GM13977 (cell line): ENCODE measurements around the gene DLGAP5.

Source experiments
- DNase-seq: peaks from one replicate; pipeline ENCODE4 v3.0.0; 2012; ENCODE audit warnings: low spot score
- in situ Hi-C: fragments of 300-500 bp; cut with MboI; formaldehyde crosslinking; loops from one replicate; pipeline ENCODE4 v1.12.0; 2022; ENCODE audit warnings: low sequenced_read_pairs, low pct_unique_long_range_greater_than_20kb, mixed read lengths, inconsistent platforms; ENCODE audit not compliant: unreplicated experiment
- TF ChIP-seq, protein P1 (sequence below): IDR thresholded peaks from 2 replicates; pipeline ENCODE4 v1.5.1; 2012; ENCODE audit warnings: mild to moderate bottlenecking, control low read depth; ENCODE audit not compliant: insufficient read depth; ENCODE audit errors: extremely low read depth, missing control alignments

DLGAP5 gene

DNA sequence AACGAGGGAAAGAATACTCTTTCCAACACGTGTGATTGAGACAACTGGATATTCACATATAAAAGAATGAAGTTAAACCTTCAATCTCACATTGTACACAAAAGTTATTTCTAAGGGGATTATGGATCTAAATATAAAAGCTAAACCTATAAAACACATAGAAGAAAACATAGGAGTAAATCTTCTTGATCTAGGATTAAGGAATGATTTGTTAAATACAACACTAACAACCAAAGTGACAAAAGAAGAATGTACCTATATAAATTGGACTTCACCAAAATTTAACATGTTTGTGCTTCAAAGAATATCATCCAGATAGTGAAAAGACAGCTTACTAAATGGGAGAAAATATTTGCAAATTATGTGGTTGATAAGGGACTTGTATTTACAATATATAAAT is 36.9 kb upstream of the DLGAP5 start:
- in situ Hi-C loops, result no loop called here
- TF ChIP-seq, protein P1, sequence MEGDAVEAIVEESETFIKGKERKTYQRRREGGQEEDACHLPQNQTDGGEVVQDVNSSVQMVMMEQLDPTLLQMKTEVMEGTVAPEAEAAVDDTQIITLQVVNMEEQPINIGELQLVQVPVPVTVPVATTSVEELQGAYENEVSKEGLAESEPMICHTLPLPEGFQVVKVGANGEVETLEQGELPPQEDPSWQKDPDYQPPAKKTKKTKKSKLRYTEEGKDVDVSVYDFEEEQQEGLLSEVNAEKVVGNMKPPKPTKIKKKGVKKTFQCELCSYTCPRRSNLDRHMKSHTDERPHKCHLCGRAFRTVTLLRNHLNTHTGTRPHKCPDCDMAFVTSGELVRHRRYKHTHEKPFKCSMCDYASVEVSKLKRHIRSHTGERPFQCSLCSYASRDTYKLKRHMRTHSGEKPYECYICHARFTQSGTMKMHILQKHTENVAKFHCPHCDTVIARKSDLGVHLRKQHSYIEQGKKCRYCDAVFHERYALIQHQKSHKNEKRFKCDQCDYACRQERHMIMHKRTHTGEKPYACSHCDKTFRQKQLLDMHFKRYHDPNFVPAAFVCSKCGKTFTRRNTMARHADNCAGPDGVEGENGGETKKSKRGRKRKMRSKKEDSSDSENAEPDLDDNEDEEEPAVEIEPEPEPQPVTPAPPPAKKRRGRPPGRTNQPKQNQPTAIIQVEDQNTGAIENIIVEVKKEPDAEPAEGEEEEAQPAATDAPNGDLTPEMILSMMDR, result no peak
- no peak for DNase-seq

DNA sequence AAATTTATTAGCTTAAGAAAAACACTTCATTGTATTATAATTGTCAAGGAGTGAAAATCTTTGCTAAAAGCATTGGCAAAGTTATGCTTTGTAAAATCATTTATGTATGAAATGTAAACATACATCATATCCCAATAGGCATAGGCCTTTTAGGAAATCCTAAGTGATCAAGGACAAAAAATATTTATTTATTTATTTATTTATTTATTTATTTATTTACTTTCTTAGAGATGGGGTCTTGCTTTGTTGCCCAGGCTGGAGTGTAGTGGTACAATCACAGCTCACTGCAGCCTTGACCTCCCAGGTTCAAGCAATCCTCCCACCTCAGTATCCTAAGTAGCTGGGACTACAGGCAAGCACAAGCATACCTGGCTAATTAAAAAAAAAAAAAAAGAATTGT is 32.0 kb upstream of the DLGAP5 start:
- in situ Hi-C loops, result no loop called here
- DNase-seq, result no peak
- TF ChIP-seq, protein P1, result no peak

DNA sequence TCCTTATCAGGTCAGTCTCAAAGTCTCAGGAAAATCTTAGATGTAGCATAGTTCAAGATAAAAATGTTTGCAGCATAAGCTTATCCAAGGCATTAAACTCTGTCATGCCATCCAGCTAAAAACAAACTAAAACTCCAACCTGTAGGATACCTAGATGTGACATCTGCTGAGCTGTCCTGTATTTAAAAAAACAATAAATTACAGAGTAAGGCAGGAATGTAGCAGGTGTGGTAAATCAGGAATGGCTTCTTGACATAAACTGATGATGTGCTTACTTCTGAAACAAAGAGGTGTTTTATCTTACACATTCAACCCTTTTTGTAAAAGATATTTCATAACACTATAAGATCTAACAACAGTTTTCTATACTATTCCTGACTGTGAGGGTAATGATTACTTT is 30.6 kb upstream of the DLGAP5 start:
- TF ChIP-seq, protein P1, result no peak

DNA sequence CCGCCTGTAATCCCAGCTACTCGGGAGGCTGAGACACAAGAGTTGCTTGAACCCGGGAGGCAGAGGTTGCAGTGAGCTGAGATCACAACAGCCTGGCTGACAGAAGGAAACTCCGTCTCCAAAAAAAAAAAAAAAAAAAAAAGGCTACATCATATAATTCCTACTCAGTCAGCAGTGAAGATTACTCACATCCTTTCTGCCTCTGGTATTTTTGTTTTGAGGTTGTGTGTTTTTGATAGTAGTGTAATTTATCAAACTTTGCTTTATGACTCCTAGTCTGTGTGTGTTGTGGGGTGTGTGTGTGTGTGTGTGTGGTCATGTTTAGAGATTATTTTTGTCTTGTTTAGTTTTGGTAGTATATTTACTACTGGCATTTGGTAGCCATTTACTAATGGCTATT is 29.8 kb upstream of the DLGAP5 start:
- in situ Hi-C loops, result no loop called here
- DNase-seq, result no peak
- TF ChIP-seq, protein P1, result no peak

More for the DNA sequence above, 30.6 kb upstream of the DLGAP5 start:
- no peak for DNase-seq
- in situ Hi-C loops, result no loop called here

DNA sequence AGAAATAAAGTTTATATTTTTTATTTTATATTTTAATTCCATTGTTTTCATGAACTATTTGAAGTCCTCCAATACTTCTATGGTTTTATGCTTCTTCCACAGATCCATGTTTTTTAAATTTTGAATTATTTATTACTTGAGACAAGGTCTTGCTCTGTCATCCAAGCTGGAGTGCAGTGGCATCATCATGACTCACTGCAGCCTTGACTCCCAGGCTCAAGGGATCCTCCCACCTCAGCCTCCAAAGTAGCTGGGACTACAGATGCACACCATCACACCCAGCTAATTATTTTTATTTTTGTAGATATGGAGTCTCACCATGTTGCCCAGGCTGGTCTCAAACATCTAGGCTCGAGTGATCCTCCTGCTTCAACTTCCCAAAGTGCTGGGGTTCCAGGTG is 28.8 kb upstream of the DLGAP5 start:
- in situ Hi-C loops, result no loop called here
- DNase-seq, result no peak
- TF ChIP-seq, protein P1, result no peak

DNA sequence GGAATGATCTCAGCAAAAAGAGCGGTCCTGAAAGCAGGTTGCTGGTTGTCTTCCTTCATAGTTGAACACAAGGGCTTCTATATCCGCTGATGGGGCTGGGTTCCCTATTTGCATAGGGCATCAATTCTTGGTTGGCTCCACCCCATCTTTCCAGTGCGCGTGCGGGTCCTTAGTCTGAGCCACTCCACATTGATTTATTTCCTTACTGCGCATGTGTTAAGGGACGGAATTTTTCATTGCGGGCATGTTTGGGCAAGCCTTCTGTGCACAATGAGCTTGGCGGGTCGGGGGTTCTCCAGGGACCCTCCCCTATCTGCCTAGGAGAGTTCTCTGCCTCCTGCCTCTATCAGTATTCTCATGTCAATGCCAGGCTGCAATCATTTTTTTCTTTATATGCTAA is 21.2 kb upstream of the DLGAP5 start:
- in situ Hi-C loops, result no loop called here
- no peak for DNase-seq

More for the DNA sequence above, 21.2 kb upstream of the DLGAP5 start:
- TF ChIP-seq, protein P1, result no peak
